Femur (tissue), 1 donor: ENCODE data around the gene MLLT3.

Experiments used
- DNase-seq: peaks from one replicate; pipeline ENCODE4 v3.0.0-alpha.2; 2017

Gene MLLT3

GRCh38 chr9:20325008-20325407 is 297.3 kb downstream of the MLLT3 start:
- no peak for DNase-seq

GRCh38 chr9:20322212-20322611 is 300.1 kb downstream of the MLLT3 start:
- no peak for DNase-seq

- no peak for DNase-seq
Measured at GRCh38 chr9:20321423-20322082, 300.7 kb downstream of the MLLT3 start.

- no peak for DNase-seq
Measured at GRCh38 chr9:20320921-20321320, 301.4 kb downstream of the MLLT3 start.

- no peak for DNase-seq
Measured at GRCh38 chr9:20319641-20320337, 302.5 kb downstream of the MLLT3 start.

- no peak for DNase-seq
Measured at GRCh38 chr9:20319241-20319640, 303.1 kb downstream of the MLLT3 start.

DNA sequence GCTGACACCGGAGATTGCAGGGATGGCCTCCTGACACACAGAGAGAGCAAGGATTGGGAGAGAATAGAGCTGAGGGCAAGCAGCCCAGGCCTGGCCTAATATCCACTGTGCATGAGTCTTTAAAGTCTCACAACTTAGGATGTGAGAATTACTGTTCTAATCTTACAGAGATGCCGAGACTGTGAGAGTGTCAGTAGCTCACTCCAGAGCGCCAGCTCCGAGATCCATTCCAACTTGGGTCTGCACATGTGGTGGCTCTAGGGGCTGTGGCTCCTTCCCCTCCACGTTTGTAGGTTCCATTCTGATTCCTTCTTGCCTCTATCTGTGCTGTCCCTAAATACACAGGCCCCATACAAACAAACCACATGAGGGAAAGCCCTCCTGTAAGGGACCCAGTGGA is 304.6 kb downstream of the MLLT3 start:
- DNase-seq: no peak

- DNase-seq: no peak
Measured at GRCh38 chr9:20316372-20316771, 305.9 kb downstream of the MLLT3 start.

DNA sequence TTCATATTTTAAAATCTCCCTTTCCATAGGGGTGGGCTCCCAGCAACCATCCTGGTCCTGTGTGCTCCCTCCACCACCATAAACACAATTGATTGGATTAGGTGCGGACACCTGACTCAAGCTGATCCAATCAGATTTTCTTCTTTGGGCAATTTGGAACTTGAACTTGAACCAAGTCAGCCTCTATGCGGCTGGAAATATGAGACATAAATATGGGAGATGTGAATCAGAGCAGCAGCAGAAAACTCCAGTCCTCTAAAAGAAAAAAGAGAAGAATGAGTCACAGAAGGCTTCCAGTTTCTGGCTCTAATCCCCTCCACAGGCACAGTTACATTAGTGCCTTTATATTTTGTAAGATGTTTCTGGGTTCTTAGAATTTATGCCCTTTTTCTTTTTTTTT is 306.6 kb downstream of the MLLT3 start:
- no peak for DNase-seq

GRCh38 chr9:20314981-20315380 is 307.3 kb downstream of the MLLT3 start:
- DNase-seq: no peak

GRCh38 chr9:20313415-20313814 is 308.9 kb downstream of the MLLT3 start:
- no peak for DNase-seq

DNA sequence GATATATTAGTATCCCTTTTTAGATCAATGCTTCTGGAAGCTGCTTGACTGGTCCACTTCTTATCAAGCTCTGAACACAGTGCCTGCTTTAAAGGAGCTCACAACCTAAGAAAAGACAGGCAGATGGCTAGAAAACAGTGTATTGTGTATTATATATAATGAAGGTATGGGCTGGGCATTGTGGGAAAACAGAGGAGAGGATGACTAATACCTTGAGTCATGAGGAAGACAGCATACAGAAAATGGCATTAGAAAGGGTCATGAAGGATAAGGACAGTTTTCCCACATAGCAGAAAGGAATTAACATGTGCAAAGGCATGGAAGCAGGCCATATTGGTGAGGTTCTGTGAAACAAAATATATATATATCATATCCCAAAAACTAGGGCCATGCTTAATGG is 309.6 kb downstream of the MLLT3 start:
- DNase-seq: no peak

GRCh38 chr9:20310024-20310423 is 312.3 kb downstream of the MLLT3 start:
- DNase-seq: no peak

GRCh38 chr9:20309124-20309523 is 313.2 kb downstream of the MLLT3 start:
- no peak for DNase-seq

GRCh38 chr9:20307621-20308020 is 314.7 kb downstream of the MLLT3 start:
- DNase-seq: no peak

DNA sequence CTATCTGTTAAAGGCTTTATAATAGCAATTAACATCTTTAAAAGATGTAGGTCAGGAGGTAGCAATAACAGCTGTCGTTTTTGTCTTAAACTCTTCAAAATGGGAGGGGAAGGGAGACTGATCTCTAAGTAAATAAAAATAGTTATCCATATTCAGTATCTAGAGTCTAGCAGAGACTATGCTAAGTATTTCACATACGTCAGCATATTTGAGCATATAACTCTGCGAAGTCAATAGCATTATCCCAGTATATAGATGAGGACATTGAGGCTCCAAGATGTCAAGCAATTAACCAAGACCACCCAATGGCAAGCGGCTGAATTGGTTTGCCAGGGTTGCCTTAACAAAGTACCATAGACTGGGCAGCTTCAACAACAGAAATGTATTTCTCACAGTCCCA is 316.8 kb downstream of the MLLT3 start:
- DNase-seq: no peak

DNA sequence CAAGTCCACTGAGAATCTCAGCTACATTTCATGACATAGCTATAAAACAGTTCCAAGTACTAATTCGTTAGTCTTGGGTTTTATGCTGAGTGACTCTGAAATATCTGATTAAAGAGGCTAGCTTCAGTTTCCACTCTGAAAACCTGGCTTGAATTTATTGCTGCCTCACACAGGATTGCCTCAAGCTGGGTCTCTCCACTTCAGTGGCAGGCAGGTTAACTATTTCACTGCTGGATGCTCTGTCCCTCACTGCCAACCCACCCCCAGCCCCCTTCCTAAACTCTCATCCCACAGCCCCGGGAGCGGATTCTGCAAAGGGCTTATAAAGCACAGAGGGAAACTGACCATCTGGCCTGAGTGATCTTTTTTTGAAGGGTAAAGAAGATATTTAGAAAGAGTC is 318.3 kb downstream of the MLLT3 start:
- DNase-seq: no peak

DNA sequence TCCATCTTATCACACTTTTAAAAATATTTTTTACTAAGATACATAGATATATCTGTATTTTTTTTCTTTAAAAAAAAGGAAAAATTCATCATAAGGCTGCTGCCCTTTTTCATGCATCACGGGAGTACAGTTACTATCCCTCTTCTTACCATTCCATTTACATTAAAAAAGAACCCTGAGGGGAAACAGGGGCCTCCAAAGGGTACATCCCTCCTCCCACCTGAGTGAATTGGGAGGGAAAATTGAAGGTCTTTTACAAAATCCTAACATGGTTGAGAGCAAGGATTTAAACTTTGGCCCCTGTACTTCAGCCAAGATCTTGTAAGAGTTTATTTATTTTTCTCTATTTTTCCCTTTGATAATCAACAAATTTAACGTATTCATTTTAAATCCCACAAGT is 319.2 kb downstream of the MLLT3 start:
- no peak for DNase-seq

DNA sequence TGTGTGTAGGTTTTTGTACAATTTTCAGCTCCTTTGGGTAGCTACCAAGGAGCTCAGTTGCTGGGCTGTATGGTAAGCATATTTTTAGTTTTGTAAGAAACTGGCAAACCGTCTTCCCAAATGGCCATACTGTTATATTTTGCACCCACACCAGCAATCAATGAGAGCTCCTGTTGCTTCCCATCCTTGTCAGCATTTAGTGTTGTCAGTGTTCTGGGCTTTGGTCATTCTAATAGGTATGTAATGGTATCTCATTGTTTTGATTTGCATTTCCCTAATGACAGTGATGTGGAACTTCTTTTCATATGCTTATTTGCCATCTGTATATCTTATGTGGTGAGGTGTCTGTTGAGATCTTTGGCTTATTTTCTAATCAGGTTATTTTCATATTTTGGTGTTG is 320.1 kb downstream of the MLLT3 start:
- DNase-seq: no peak

DNA sequence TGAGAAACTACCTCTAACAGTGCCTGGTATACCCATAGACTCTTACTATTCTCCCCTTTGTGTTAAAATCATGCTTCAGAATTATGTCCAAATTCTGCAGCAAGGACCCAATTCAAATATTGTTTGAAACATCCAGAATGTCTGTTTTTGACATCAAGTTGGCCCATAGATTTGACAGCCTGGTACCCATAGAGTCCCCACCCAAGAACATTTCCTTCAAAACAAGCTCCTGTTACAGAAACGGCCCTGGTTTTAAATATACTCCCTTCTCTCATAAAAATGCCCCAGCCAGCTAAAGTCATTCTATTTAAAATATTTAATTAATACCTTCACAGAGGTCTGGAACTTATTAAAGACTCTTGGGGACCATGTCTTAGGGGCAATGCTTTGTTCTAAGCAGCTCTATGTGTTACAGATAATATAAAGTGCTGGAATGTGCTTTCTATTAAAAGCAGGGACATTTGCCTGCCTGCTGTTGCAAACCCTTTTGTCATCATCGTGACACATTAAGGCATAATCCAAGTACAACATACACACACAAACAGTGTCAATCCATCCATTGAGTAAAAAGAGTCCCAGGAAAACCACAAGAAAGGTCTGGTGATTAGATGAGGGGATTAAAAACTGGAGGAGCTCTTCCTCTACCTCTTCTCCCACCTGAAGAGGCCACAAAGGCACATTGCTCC is 321.7 kb downstream of the MLLT3 start:
- DNase-seq: no peak

- no peak for DNase-seq
Measured at GRCh38 chr9:20297646-20298084, 324.6 kb downstream of the MLLT3 start.

GRCh38 chr9:20295555-20295954 is 326.7 kb downstream of the MLLT3 start:
- DNase-seq: no peak

DNA sequence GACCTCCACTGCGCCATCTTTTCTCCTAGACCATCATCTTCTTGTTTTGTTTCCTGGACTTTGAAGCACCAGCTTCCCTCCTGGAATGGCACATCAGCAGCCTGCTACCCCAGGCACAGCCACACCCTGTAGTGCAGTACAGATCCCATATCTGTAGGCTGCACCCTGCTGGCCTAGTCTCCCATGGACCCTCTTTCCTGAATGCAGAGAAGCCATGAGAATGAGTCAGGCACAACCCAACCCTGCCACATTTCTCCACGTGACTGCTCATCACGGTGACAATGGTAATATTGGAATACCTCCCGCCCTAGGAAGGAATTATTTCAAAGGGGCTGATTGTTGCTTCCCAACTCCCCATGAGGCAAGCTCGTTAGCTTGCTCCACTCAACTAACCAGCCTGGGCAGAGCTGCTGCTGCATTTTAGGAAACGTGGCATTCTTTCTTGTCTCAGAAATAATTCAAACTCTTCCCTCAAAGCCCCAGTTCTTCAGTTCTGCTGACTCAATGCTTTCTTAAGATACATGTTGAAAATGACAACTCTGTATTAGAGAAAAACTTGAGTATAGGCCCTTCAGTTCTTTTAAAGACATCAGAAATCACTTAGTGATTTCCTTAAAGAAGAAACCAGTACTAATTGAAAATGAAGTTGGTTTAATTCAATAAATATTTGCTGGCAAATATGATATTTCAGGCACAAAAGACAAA is 328.1 kb downstream of the MLLT3 start:
- DNase-seq: no peak

- no peak for DNase-seq
Measured at GRCh38 chr9:20292002-20292401, 330.3 kb downstream of the MLLT3 start.
